Prostate gland (tissue), 2 donors: ENCODE measurements around the gene FERMT3. TPM values are rescaled to one million over a fixed set of nuclear protein-coding genes. Genes with fewer than 3 reads are reported as not detected.

Source experiments
- DNase-seq: peaks from one replicate; pipeline ENCODE4 v3.0.0-alpha.2; 2019; ENCODE audit warnings: low spot score
- H3K27ac ChIP-seq, 2 donors: fragments of 200-600 bp; sonication (generic); 2 replicates each; pipeline ENCODE4 v1.5.1; 2017 to 2019
- H3K27me3 ChIP-seq: fragments of 200-600 bp; sonication (generic); replicated peaks from 2 replicates; pipeline ENCODE4 v1.5.1; 2019; ENCODE audit not compliant: insufficient read depth
- H3K36me3 ChIP-seq, 2 donors: fragments of 200-600 bp; sonication (generic); 1 replicate in 1 of 2; 2 replicates in 1 of 2; pipeline versions ENCODE4 v1.5.1 to v1.8.1; 2017 to 2019
- H3K4me1 ChIP-seq: fragments of 200-600 bp; sonication (generic); replicated peaks from 2 replicates; pipeline ENCODE4 v1.5.1; 2019
- H3K4me3 ChIP-seq, 2 donors: fragments of 200-600 bp; sonication (generic); 2 replicates each; pipeline ENCODE4 v1.5.1; 2017 to 2019
- H3K9me3 ChIP-seq: fragments of 200-600 bp; sonication (generic); 2 replicates; pipeline ENCODE4 v1.5.1; 2017
- POLR2A ChIP-seq: fragments of 450-650 bp; IDR thresholded peaks from one replicate; pipeline ENCODE4 v1.6.1; 2016; ENCODE audit warnings: antibody characterized with exemption, mild to moderate bottlenecking
- POLR2AphosphoS5 ChIP-seq: sonication (generic); formaldehyde crosslinking; IDR thresholded peaks from one replicate; pipeline ENCODE4 v1.6.1; 2017; ENCODE audit warnings: antibody characterized with exemption
- WGBS: methylation state at CpG from one replicate; pipeline ENCODE4 v1.1.5; 2018; 5-methylcytosine and 5-hydroxymethylcytosine counted together
- intact Hi-C: fragments of 100-400 bp; cut with DNase I; formaldehyde crosslinking; loops from one replicate; pipeline ENCODE4 v1.14.2; 2022
- total RNA-seq, 2 donors: library from RNA; depleted of rRNA; stranded (reverse); fragments of >200 nt; gene quantifications; one replicate each; pipeline ENCODE4 v1.1.0, GENCODE V29; 2016
- TF ChIP-seq, protein P1 (sequence below), 4 experiments: fragments of 200-600 bp in 2 of 4; fragments of 450-650 bp in 2 of 4; sonication (generic) in 2 of 4; IDR thresholded peaks; 1 replicate in 3 of 4; 2 replicates in 1 of 4; pipeline ENCODE4 v1.5.1; 2016 to 2019; ENCODE audit warnings: antibody characterized with exemption in 4 of 4, mild to moderate bottlenecking in 2 of 4, moderate library complexity in 2 of 4

FERMT3 gene
- total RNA-seq, 2 donors from 2014 or later, result 5.3 to 12.8 TPM

DNA sequence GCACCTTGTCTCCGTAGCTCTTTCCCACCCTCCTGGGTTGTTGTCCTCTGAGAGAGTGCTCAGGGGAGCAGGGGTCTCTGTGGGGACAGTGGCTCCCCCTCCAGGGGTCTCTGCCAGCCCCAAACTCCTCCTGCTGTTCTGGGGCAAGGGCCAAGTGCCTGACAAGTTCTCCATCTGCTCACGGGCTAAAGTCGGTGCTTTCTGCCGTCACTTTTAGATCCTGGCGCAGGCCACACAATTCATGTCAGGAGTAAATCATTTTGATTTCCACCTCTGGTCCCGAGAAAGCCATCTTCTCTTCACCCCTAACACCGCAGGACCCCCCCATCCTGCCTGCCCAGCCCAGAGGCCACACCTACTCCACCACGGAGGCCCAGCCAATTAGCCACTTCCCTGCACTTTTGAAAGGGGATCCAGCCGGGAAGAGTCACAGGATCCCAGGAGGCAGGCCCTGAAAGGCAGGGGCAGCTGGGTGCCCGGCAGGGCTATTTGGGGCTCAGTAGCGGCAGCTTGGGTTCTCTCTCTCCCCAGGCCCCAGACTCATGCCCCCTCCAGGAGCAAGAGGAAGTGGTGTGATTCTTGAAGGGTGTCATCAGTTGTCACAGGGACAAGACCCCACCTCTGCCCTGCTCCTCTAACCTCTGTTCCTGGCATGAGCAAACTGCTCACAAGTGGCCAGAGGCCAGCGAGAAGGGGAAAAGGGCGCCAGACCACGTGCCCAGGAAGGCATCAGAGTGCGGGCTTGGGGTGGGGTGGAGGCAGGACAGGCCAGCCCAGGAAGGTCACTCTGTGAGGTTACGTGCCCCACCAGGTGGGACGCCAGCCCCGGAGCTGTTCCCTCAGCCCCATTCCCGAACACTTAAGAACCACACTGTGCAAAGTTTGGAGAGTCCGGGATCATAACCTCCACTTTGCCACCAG is 41.9 kb upstream of the FERMT3 start:
- TF ChIP-seq POLR2A (no peak), POLR2AphosphoS5 (no peak)
- TF ChIP-seq, protein P1, sequence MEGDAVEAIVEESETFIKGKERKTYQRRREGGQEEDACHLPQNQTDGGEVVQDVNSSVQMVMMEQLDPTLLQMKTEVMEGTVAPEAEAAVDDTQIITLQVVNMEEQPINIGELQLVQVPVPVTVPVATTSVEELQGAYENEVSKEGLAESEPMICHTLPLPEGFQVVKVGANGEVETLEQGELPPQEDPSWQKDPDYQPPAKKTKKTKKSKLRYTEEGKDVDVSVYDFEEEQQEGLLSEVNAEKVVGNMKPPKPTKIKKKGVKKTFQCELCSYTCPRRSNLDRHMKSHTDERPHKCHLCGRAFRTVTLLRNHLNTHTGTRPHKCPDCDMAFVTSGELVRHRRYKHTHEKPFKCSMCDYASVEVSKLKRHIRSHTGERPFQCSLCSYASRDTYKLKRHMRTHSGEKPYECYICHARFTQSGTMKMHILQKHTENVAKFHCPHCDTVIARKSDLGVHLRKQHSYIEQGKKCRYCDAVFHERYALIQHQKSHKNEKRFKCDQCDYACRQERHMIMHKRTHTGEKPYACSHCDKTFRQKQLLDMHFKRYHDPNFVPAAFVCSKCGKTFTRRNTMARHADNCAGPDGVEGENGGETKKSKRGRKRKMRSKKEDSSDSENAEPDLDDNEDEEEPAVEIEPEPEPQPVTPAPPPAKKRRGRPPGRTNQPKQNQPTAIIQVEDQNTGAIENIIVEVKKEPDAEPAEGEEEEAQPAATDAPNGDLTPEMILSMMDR (IDR thresholded peaks at IDR 0.05), result no peak
- no peaks in the 10 kb centered on the region for H3K36me3 ChIP-seq
- no peaks in the 10 kb centered on the region for H3K9me3 ChIP-seq
- no peaks in the 10 kb centered on the region for H3K27me3 ChIP-seq
- peak overlapping the region; percentile 73 to 86 for H3K4me3 ChIP-seq
- H3K4me1 ChIP-seq, result peaks cover 4% of the 10 kb centered on the region
- DNase-seq, result peak; percentile 31
- H3K27ac ChIP-seq, result peak overlapping the region in 1 of 2 donors; percentile 89
- intact Hi-C loops, result no loop called here
- 51% methylated on average over 20 of the region's 20 CpGs for WGBS

DNA sequence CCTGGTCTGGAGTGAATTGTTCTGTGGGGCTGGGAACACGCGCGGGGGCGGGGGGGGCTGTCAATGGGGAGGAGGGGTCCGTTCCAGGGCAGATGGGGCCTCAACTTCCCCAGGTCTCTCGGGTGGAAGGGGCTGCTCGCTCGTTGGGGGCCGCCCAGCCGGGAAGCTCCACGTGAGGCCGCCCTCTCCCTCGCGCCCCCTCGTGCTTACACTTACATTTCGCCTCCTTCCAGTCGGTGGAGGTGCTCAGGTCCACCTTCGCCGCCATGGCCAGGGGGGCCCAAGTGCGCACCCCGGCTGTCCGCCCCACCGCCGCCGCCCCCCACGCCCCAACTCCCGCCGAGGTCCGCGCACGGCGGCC is 41.1 kb upstream of the FERMT3 start:
- Histone ChIP-seq H3K27me3 (no peaks in the 10 kb centered on the region), H3K4me1 (peaks cover 4% of the 10 kb centered on the region), H3K9me3 (no peaks in the 10 kb centered on the region), H3K4me3 (peak overlapping the region; percentile 73 to 86), H3K36me3 (no peaks in the 10 kb centered on the region), H3K27ac (peak overlapping the region; percentile 89 to 92)
- intact Hi-C loops, result no loop called here
- DNase-seq, result no peak
- under 1% methylated on average over 28 of the region's 32 CpGs for WGBS
- no peak for TF ChIP-seq POLR2A
- TF ChIP-seq, protein P1 (IDR thresholded peaks at IDR 0.05), result no peak
- TF ChIP-seq POLR2AphosphoS5, result no peak

DNA sequence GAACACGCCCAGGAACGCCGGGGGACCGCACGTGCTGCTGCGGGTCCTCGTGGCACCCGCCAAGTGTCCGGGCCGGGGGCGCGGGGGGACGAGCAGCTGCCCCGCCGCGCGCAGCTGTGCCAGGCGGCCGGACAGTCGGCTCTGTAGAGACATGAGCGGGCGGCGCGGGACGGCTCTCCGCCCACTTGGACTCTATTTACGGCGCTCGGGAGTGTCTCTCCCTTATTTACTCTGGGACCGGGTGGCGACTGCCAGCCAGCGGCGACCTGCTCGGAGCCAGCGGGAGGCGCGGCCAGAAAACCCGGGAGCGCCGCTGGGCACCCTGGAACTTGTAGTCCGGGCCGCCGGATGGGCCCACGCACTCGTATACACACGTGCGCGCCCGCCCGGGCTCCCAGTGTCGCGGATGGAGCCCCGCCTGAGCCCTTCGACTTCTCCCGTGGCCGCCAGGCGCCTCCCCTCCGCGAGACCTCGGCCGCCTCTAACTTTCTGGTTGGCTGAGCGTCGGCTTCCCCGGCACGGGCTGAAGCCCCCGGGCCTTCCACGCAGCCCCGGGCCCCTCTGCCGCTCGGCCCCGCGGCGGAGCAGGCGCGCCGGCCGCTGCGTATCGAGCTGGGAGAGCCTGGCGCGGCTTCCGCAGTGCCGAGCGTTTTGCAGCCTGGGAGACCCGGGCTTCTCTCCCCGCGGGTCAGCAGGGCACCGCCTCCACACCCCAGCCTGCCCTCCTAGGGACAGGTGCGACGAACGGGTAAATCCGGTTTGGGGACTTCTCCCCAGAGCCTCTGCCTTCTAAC is 40.5 kb upstream of the FERMT3 start, which contains the start of gene MACROD1:
MACROD1 (minus strand) TSS at position 272 of the 794 bp plus-strand sequence; CDS start at position 153, 119 bp downstream.
- Histone ChIP-seq H3K4me1 (peaks cover 4% of the 10 kb centered on the region), H3K36me3 (no peaks in the 10 kb centered on the region), H3K27ac (peak within 1 kb of the TSS; percentile 89 to 92), H3K4me3 (peak within 1 kb of the TSS; percentile 73 to 86), H3K9me3 (no peaks in the 10 kb centered on the region), H3K27me3 (no peaks in the 10 kb centered on the region)
- WGBS, result under 1% methylated on average over 51 of the region's 92 CpGs
- intact Hi-C loops, result no loop called here
- TF ChIP-seq POLR2A (peak; percentile 86), POLR2AphosphoS5 (peak; percentile 80)
- TF ChIP-seq, protein P1 (IDR thresholded peaks at IDR 0.05), result peak in 2 of 4 experiments; percentile 10 to 22
- peak; percentile 95 for DNase-seq

DNA sequence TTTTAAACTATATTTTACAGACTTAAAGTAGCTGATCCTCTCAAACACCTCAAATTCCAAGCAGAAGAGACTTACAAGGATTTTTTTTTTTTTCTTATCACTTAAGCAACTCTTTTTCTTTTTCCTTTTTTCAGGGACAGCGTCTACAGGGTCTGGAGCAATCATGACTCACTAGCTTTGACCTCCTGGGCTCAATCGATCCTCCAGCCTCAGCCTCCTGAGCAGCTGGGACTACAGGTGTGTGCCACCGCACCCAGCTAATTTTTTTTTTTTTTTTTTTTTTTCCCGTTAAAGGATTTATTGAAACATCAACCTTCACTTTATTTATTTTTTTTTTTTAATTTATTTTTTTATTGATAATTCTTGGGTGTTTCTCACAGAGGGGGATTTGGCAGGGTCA is 36.1 kb upstream of the FERMT3 start:
- intact Hi-C loops, result no loop called here
- WGBS, result 92% methylated on average over 4 of the region's 4 CpGs
- Histone ChIP-seq H3K4me1 (peaks cover 4% of the 10 kb centered on the region), H3K36me3 (no peaks in the 10 kb centered on the region), H3K27ac (no peak overlapping the region), H3K27me3 (no peaks in the 10 kb centered on the region), H3K4me3 (no peak overlapping the region), H3K9me3 (no peaks in the 10 kb centered on the region)
- TF ChIP-seq POLR2AphosphoS5 (no peak), POLR2A (no peak)
- TF ChIP-seq, protein P1 (IDR thresholded peaks at IDR 0.05), result no peak
- no peak for DNase-seq
